IMR-90 (cell line): Measurements from ENCODE around the gene GRAMD2B. TPM values are rescaled to one million over a fixed set of nuclear protein-coding genes. Genes with fewer than 3 reads are reported as not detected.

Experiments used
- ATAC-seq: fragments of 200-7000 bp; cut with Tn5 transposase; 2 replicates; pipeline ENCODE4 v1.9.1; 2020; ENCODE audit warnings: low read depth, mild to moderate bottlenecking, moderate library complexity
- BruUV-seq: library from RNA; stranded (reverse); fragments of 400-500 nt; replicated peaks from 2 replicates; lab custom pipeline; 2021; lab: Mats Ljungman, UMichigan
- CTCF ChIA-PET: fragments of 300-600 bp; formaldehyde crosslinking; extraction: SDS; loops from one replicate; lab custom pipeline; 2021; ENCODE audit warnings: antibody characterized with exemption; lab: Yijun Ruan, JAX
- POLR2A ChIA-PET: fragments of 300-600 bp; sonication (Branson Sonifier 250); formaldehyde crosslinking; loops from one replicate; lab custom pipeline; 2022; ENCODE audit warnings: antibody characterized with exemption; ENCODE audit not compliant: unreplicated experiment; lab: Charles Lee
- DNase-seq: peaks from one replicate; pipeline ENCODE4 v3.0.0; 2013
- H2AFZ ChIP-seq: replicated peaks from 2 replicates; pipeline ENCODE3; 2013; ENCODE audit warnings: low read length, mild to moderate bottlenecking; ENCODE audit not compliant: poor library complexity
- H2AK5ac ChIP-seq: 2 replicates; pipeline ENCODE4 v1.6.1; 2013; ENCODE audit warnings: low read depth, low read length, inconsistent platforms
- H2AK9ac ChIP-seq: replicated peaks from 2 replicates; pipeline ENCODE3; 2013; ENCODE audit warnings: mild to moderate bottlenecking, low read depth, low read length, moderate library complexity; ENCODE audit not compliant: poor library complexity
- H2BK120ac ChIP-seq: 2 replicates; pipeline ENCODE4 v1.6.1; 2013; ENCODE audit warnings: low read depth, low read length, inconsistent platforms
- H2BK15ac ChIP-seq: 3 replicates; pipeline ENCODE4 v1.6.1; 2013; ENCODE audit warnings: low read depth, low read length, inconsistent platforms
- H2BK20ac ChIP-seq: 2 replicates; pipeline ENCODE4 v1.6.1; 2013; ENCODE audit warnings: low read depth, mild to moderate bottlenecking, inconsistent platforms, low read length, moderate library complexity
- H2BK5ac ChIP-seq: 2 replicates; pipeline ENCODE4 v1.6.1; 2013; ENCODE audit warnings: mild to moderate bottlenecking, low read depth, low read length, inconsistent platforms; ENCODE audit not compliant: poor library complexity, severe bottlenecking
- H3K14ac ChIP-seq: replicated peaks from 2 replicates; pipeline ENCODE4 v1.6.1; 2013; ENCODE audit warnings: low read depth, low read length, inconsistent platforms
- H3K18ac ChIP-seq: 2 replicates; pipeline ENCODE4 v1.6.1; 2013; ENCODE audit warnings: low read depth, low read length, control low read depth
- H3K23ac ChIP-seq: 2 replicates; pipeline ENCODE4 v1.6.1; 2013; ENCODE audit warnings: low read depth, low read length, inconsistent platforms
- H3K27ac ChIP-seq: 2 replicates; pipeline ENCODE4 v1.5.1; 2013; ENCODE audit warnings: mild to moderate bottlenecking, control low read depth, low read length; ENCODE audit not compliant: insufficient read depth
- H3K27me3 ChIP-seq: 2 replicates; pipeline ENCODE4 v1.6.1; 2013; ENCODE audit warnings: low read length; ENCODE audit not compliant: control insufficient read depth, insufficient read depth
- H3K36me3 ChIP-seq: 2 replicates; pipeline ENCODE4 v1.6.1; 2013; ENCODE audit warnings: low read length, mixed read lengths; ENCODE audit not compliant: control insufficient read depth, insufficient read depth
- H3K4ac ChIP-seq: 2 replicates; pipeline ENCODE4 v1.6.1; 2013; ENCODE audit warnings: low read depth, low read length, inconsistent platforms
- H3K4me1 ChIP-seq: 2 replicates; pipeline ENCODE4 v1.6.1; 2013; ENCODE audit warnings: low read length, mixed read lengths; ENCODE audit not compliant: control insufficient read depth, insufficient read depth
- H3K4me2 ChIP-seq: 2 replicates; pipeline ENCODE4 v1.6.1; 2013; ENCODE audit warnings: low read depth, mild to moderate bottlenecking, control low read depth, low read length, moderate library complexity
- H3K4me3 ChIP-seq: 2 replicates; pipeline ENCODE4 v1.5.1; 2013; ENCODE audit warnings: low read depth, mild to moderate bottlenecking, control low read depth, low read length, moderate library complexity; ENCODE audit not compliant: insufficient read depth
- H3K56ac ChIP-seq: 2 replicates; pipeline ENCODE4 v1.6.1; 2013; ENCODE audit warnings: low read length, inconsistent platforms; ENCODE audit not compliant: insufficient read depth; ENCODE audit errors: extremely low read depth
- H3K79me1 ChIP-seq, 2 experiments: 2 replicates each; pipeline ENCODE4 v1.6.1; 2013; ENCODE audit warnings: low read length in 2 of 2, inconsistent platforms in 1 of 2, low read depth in 1 of 2
- H3K9ac ChIP-seq: 2 replicates; pipeline ENCODE4 v1.6.1; 2013; ENCODE audit warnings: low read depth, low read length, control low read depth
- H3K9me1 ChIP-seq: 2 replicates; pipeline ENCODE4 v1.6.1; 2013; ENCODE audit warnings: low read length, inconsistent platforms; ENCODE audit not compliant: insufficient read depth
- H3K9me3 ChIP-seq: 2 replicates; pipeline ENCODE4 v1.6.1; 2013; ENCODE audit warnings: low read length; ENCODE audit not compliant: control insufficient read depth, insufficient read depth
- H4K20me1 ChIP-seq: 2 replicates; pipeline ENCODE4 v1.6.1; 2013; ENCODE audit warnings: low read length, inconsistent platforms; ENCODE audit not compliant: insufficient read depth
- H4K5ac ChIP-seq: 2 replicates; pipeline ENCODE4 v1.6.1; 2013; ENCODE audit warnings: mild to moderate bottlenecking, low read depth, low read length, control low read depth
- H4K8ac ChIP-seq, 2 experiments: 2 replicates each; pipeline ENCODE4 v1.6.1; 2013; ENCODE audit warnings: low read depth in 2 of 2, low read length in 2 of 2, control low read depth in 1 of 2, inconsistent platforms in 1 of 2
- H4K91ac ChIP-seq: 2 replicates; pipeline ENCODE4 v1.6.1; 2013; ENCODE audit warnings: low read depth, low read length, inconsistent platforms; ENCODE audit not compliant: insufficient read depth
- BHLHE40 ChIP-seq: fragments of 150-350 bp; IDR thresholded peaks from 2 replicates; pipeline ENCODE4 v1.6.1; 2016; ENCODE audit warnings: mild to moderate bottlenecking, low read depth, low read length
- CEBPB ChIP-seq: IDR thresholded peaks from 2 replicates; pipeline ENCODE4 v1.6.1; 2012; ENCODE audit warnings: low read depth, low read length, improper control_type of control experiment
- CHD1 ChIP-seq: IDR thresholded peaks from 2 replicates; pipeline ENCODE4 v1.6.1; 2012; ENCODE audit warnings: low read depth, low read length, improper control_type of control experiment
- CTCF ChIP-seq: conservative IDR thresholded peaks from 2 replicates; pipeline ENCODE4 v1.5.1; 2012; ENCODE audit warnings: mild to moderate bottlenecking, low read depth, low read length, improper control_type of control experiment
- FOS ChIP-seq: fragments of 150-350 bp; IDR thresholded peaks from 2 replicates; pipeline ENCODE4 v1.6.1; 2016; ENCODE audit warnings: low read depth, low read length
- MAFK ChIP-seq: IDR thresholded peaks from 2 replicates; pipeline ENCODE4 v1.6.1; 2012; ENCODE audit warnings: low read depth, low read length, improper control_type of control experiment
- MAZ ChIP-seq: IDR thresholded peaks from 2 replicates; pipeline ENCODE4 v1.6.1; 2012; ENCODE audit warnings: low read depth, mild to moderate bottlenecking, low read length, improper control_type of control experiment, moderate library complexity, borderline replicate concordance
- MXI1 ChIP-seq: IDR thresholded peaks from 2 replicates; pipeline ENCODE4 v1.6.1; 2012; ENCODE audit warnings: low read depth, mild to moderate bottlenecking, low read length, moderate library complexity, borderline replicate concordance
- NFE2L2 ChIP-seq: fragments of 150-350 bp; IDR thresholded peaks from 2 replicates; pipeline ENCODE4 v1.6.1; 2016; ENCODE audit warnings: low read depth, mild to moderate bottlenecking, low read length
- POLR2A ChIP-seq: IDR thresholded peaks from 2 replicates; pipeline ENCODE4 v1.6.1; 2012; ENCODE audit warnings: mild to moderate bottlenecking, low read depth, low read length
- RFX5 ChIP-seq: IDR thresholded peaks from 2 replicates; pipeline ENCODE4 v1.8.0; 2012; ENCODE audit warnings: low read depth, mild to moderate bottlenecking, low read length, moderate library complexity
- SMC3 ChIP-seq: fragments of 150-350 bp; IDR thresholded peaks from 2 replicates; pipeline ENCODE4 v1.6.1; 2016; ENCODE audit warnings: low read depth, mild to moderate bottlenecking, antibody characterized with exemption, low read length, moderate library complexity
- USF2 ChIP-seq: fragments of 150-350 bp; IDR thresholded peaks from 2 replicates; pipeline ENCODE4 v1.6.1; 2017; ENCODE audit warnings: mild to moderate bottlenecking, antibody characterized with exemption, low read length, low read depth
- WGBS, 2 experiments: methylation state at CpG; one replicate each; pipeline versions ENCODE4 v1.1.5 to v1.1.7; 2013; ENCODE audit warnings: missing lambda C conversion rate in 2 of 2; ENCODE audit not compliant: insufficient read length in 1 of 2; ENCODE audit errors: extremely low coverage in 2 of 2; 5-methylcytosine and 5-hydroxymethylcytosine counted together
- dilution Hi-C: fragments of 300-500 bp; cut with HindIII; formaldehyde crosslinking; loops from one replicate; pipeline ENCODE4 v1.14.3; 2018; ENCODE audit warnings: low sequenced_read_pairs; ENCODE audit not compliant: unreplicated experiment
- in situ Hi-C: fragments of 300-500 bp; cut with MboI; formaldehyde crosslinking; loops from 3 replicates; pipeline ENCODE4 v1.14.3; 2019; ENCODE audit warnings: low sequenced_read_pairs, inconsistent platforms, mixed read lengths
- intact Hi-C: fragments of 100-400 bp; cut with micrococcal nuclease; formaldehyde crosslinking; loops from 2 replicates; pipeline ENCODE4 v1.10.0; 2022
- polyA plus RNA-seq, 3 experiments: library from polyadenylated mRNA; depleted of rRNA; stranded (reverse); fragments of >200 nt; gene quantifications; 2 replicates each; pipeline ENCODE4 v1.2.3, GENCODE V29; 2012; ENCODE audit warnings: low replicate concordance in 1 of 3
- total RNA-seq: library from RNA; depleted of rRNA; stranded (reverse); fragments of >200 nt; gene quantifications from 2 replicates; pipeline ENCODE4 v1.2.3, GENCODE V29; 2012
- TF ChIP-seq, protein P1 (sequence below): fragments of 150-350 bp; IDR thresholded peaks from 2 replicates; pipeline ENCODE4 v1.6.1; 2016; ENCODE audit warnings: low read depth, mild to moderate bottlenecking, low read length, moderate library complexity, borderline replicate concordance

The GRAMD2B gene
- total and polyA plus RNA-seq, 2 of the 4 experiments (the other 2 are of a cell fraction), result 13.9 to 20.3 TPM

DNA sequence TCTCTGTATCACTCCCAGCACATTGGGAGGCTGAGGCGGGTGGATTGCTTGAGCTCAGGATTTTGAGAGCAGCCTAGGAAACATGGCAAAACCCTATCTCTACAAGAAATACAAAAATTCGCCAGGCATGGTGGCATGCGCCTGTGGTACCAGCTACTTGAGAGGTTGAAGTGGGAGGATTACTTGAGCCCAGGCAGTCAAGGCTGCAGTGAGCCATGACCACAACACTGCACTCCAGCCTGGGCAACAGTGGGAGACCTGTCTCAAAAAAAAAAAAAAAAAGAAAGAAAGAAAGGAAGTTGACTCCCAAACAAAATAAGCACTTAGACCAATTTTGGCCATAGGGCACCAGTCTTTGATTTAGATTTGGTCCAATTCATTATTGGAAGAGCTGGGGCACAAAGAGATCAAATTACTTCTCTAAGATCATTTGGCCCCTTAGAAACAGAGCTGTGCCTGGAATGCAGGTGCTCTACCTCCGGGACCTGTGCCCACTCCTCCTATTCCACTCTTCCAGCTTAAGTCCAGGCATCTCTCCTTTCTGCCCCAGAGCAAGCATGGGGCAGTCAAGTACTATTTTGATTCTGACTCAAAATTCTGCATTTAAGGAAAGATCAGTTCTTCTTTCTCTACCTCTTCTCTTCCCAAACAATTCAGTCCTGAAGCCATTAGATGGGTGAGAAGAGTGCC is 112.8 kb downstream of the GRAMD2B start:
- H3K4ac ChIP-seq, result peak overlapping the region; percentile 95
- no peak overlapping the region for H3K9ac ChIP-seq
- peak overlapping the region; percentile 11 for H2AFZ ChIP-seq
- H3K4me3 ChIP-seq, result no peak overlapping the region
- intact Hi-C loops (loop anchor here (5.0 kb wide), 1 partner anchor 549 kb away; no protein-coding TSS in a partner anchor), in situ Hi-C loops (loop anchor here (5.0 kb wide), 1 partner anchor 189 kb away; no protein-coding TSS in a partner anchor), dilution Hi-C loops (no loop called here)
- no peak overlapping the region for H2AK9ac ChIP-seq
- no peak overlapping the region; the same call in 1 of the 2 replicates for H3K4me2 ChIP-seq
- peaks cover 11% of the 10 kb centered on the region for H3K9me1 ChIP-seq
- H2BK5ac ChIP-seq, result no peak overlapping the region
- H4K8ac ChIP-seq, result peak overlapping the region in 1 of 2 experiments; percentile 65; a peak in 1 of 4 replicates
- no peak overlapping the region; the same call in 1 of the 2 replicates for H3K27ac ChIP-seq
- peak overlapping the region; percentile 50; the same call in 1 of the 2 replicates for H2BK120ac ChIP-seq
- H3K18ac ChIP-seq, result peak overlapping the region; percentile 27; the same call in 1 of the 2 replicates
- no peak for ATAC-seq
- H4K5ac ChIP-seq, result 0 out of 2 replicates have a peak overlapping the region, but pooled peaks have one; percentile 12
- no peaks in the 10 kb centered on the region for H3K27me3 ChIP-seq
- H2BK20ac ChIP-seq, result peak overlapping the region; percentile 78; the same call in 1 of the 2 replicates
- CTCF ChIA-PET, result interaction anchor here (0.5 kb wide), 1 partner anchor 1230 kb away, joined by 3 read pairs; no protein-coding TSS in a partner anchor
- H3K56ac ChIP-seq, result no peak overlapping the region
- POLR2A ChIA-PET, result no interaction called here
- no peaks in the 10 kb centered on the region for H3K79me1 ChIP-seq
- peak overlapping the region; percentile 8; the same call in 1 of the 2 replicates for H3K23ac ChIP-seq
- H3K36me3 ChIP-seq, result no peaks in the 10 kb centered on the region
- no peak for DNase-seq
- H3K9me3 ChIP-seq, result no peaks in the 10 kb centered on the region
- peaks cover 10% of the 10 kb centered on the region for H3K4me1 ChIP-seq
- peak overlapping the region; percentile 1; the same call in 1 of the 2 replicates for H4K91ac ChIP-seq
- 0 out of 3 replicates have a peak overlapping the region, but pooled peaks have one; percentile 12 for H2BK15ac ChIP-seq
- H3K14ac ChIP-seq, result peak overlapping the region; percentile 80
- BruUV-seq, result no TSS peak
- peak overlapping the region; percentile 92; the same call in 1 of the 2 replicates for H2AK5ac ChIP-seq
- TF ChIP-seq CTCF (no peak), CHD1 (no peak), CEBPB (no peak), BHLHE40 (no peak), SMC3 (no peak), FOS (no peak), MAFK (no peak), MXI1 (no peak), USF2 (no peak), MAZ (no peak), NFE2L2 (no peak), RFX5 (no peak), POLR2A (no peak)
- TF ChIP-seq, protein P1, sequence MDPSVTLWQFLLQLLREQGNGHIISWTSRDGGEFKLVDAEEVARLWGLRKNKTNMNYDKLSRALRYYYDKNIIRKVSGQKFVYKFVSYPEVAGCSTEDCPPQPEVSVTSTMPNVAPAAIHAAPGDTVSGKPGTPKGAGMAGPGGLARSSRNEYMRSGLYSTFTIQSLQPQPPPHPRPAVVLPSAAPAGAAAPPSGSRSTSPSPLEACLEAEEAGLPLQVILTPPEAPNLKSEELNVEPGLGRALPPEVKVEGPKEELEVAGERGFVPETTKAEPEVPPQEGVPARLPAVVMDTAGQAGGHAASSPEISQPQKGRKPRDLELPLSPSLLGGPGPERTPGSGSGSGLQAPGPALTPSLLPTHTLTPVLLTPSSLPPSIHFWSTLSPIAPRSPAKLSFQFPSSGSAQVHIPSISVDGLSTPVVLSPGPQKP, result no peak
- no CpG with 5 or more reads among the region's 4 CpGs for WGBS, 2 experiments
- no peaks in the 10 kb centered on the region for H4K20me1 ChIP-seq
